Activated naive CD4-positive, alpha-beta T cell treated with anti-CD3 and anti-CD28 coated beads, Interleukin-2, amount 50 U/mL, for 24 hours (primary cell): Measurements from ENCODE around the gene TTC21A.

Experiments
- H3K27ac Mint-ChIP-seq: one replicate; pipeline ENCODE4 v1.8.0; 2021; ENCODE audit warnings: mild to moderate bottlenecking, mixed read lengths
- H3K27me3 Mint-ChIP-seq: one replicate; pipeline ENCODE4 v1.8.0; 2021; ENCODE audit warnings: mixed read lengths
- H3K36me3 Mint-ChIP-seq: one replicate; pipeline ENCODE4 v1.8.0; 2021; ENCODE audit warnings: mixed read lengths
- H3K4me1 Mint-ChIP-seq: one replicate; pipeline ENCODE4 v1.8.0; 2021; ENCODE audit warnings: mixed read lengths
- H3K4me3 Mint-ChIP-seq: one replicate; pipeline ENCODE4 v1.8.0; 2021; ENCODE audit warnings: mild to moderate bottlenecking, mixed read lengths
- H3K9me3 Mint-ChIP-seq: one replicate; pipeline ENCODE4 v1.8.0; 2021; ENCODE audit warnings: mixed read lengths

Gene TTC21A

GRCh38 chr3:39104961-39105686, 2.4 kb upstream of the TTC21A start:
- H3K27me3 Mint-ChIP-seq = no peaks in the 10 kb centered on the region
- H3K4me3 Mint-ChIP-seq = no peak overlapping the region
- H3K9me3 Mint-ChIP-seq = no peaks in the 10 kb centered on the region
- H3K36me3 Mint-ChIP-seq = no peaks in the 10 kb centered on the region
- H3K4me1 Mint-ChIP-seq = peaks cover 61% of the 10 kb centered on the region
- H3K27ac Mint-ChIP-seq = peak overlapping the region; percentile 80

GRCh38 chr3:39105687-39106063, 1.8 kb upstream of the TTC21A start:
- Mint-ChIP-seq H3K4me1 (peaks cover 61% of the 10 kb centered on the region), H3K27ac (peak overlapping the region; percentile 80), H3K4me3 (peak overlapping the region; percentile 89), H3K36me3 (no peaks in the 10 kb centered on the region), H3K9me3 (no peaks in the 10 kb centered on the region), H3K27me3 (no peaks in the 10 kb centered on the region)

GRCh38 chr3:39106281-39106811, 1.1 kb upstream of the TTC21A start:
- H3K9me3 Mint-ChIP-seq = no peaks in the 10 kb centered on the region
- peak overlapping the region; percentile 62 for H3K27ac Mint-ChIP-seq
- no peaks in the 10 kb centered on the region for H3K27me3 Mint-ChIP-seq
- H3K36me3 Mint-ChIP-seq = no peaks in the 10 kb centered on the region
- H3K4me3 Mint-ChIP-seq = peak overlapping the region; percentile 89
- H3K4me1 Mint-ChIP-seq = peaks cover 58% of the 10 kb centered on the region

GRCh38 chr3:39106851-39107387, 561 bp upstream of the TTC21A start:
- no peaks in the 10 kb centered on the region for H3K36me3 Mint-ChIP-seq
- H3K4me3 Mint-ChIP-seq = peak overlapping the region; percentile 89
- peak overlapping the region; percentile 62 for H3K27ac Mint-ChIP-seq
- H3K9me3 Mint-ChIP-seq = no peaks in the 10 kb centered on the region
- peaks cover 57% of the 10 kb centered on the region for H3K4me1 Mint-ChIP-seq
- no peaks in the 10 kb centered on the region for H3K27me3 Mint-ChIP-seq

- H3K9me3 Mint-ChIP-seq = no peaks in the 10 kb centered on the region
- H3K36me3 Mint-ChIP-seq = no peaks in the 10 kb centered on the region
- H3K4me1 Mint-ChIP-seq = peaks cover 43% of the 10 kb centered on the region
- peak overlapping the region; percentile 89 for H3K4me3 Mint-ChIP-seq
- no peaks in the 10 kb centered on the region for H3K27me3 Mint-ChIP-seq
- peak overlapping the region; percentile 44 for H3K27ac Mint-ChIP-seq
These were observed 775 bp downstream of the TTC21A start for GRCh38 chr3:39108200-39108710.

GRCh38 chr3:39109086-39109485, 1.6 kb downstream of the TTC21A start:
- Mint-ChIP-seq H3K27ac (peak overlapping the region; percentile 73), H3K9me3 (no peaks in the 10 kb centered on the region), H3K4me1 (peaks cover 37% of the 10 kb centered on the region), H3K36me3 (no peaks in the 10 kb centered on the region), H3K27me3 (no peaks in the 10 kb centered on the region), H3K4me3 (peak overlapping the region; percentile 89)

GRCh38 chr3:39110041-39110639, 2.7 kb downstream of the TTC21A start:
- Mint-ChIP-seq H3K27ac (no peak overlapping the region), H3K36me3 (no peaks in the 10 kb centered on the region), H3K4me1 (peaks cover 33% of the 10 kb centered on the region), H3K4me3 (no peak overlapping the region), H3K9me3 (no peaks in the 10 kb centered on the region), H3K27me3 (no peaks in the 10 kb centered on the region)

- H3K27me3 Mint-ChIP-seq = no peaks in the 10 kb centered on the region
- H3K9me3 Mint-ChIP-seq = no peaks in the 10 kb centered on the region
- peaks cover 16% of the 10 kb centered on the region for H3K4me1 Mint-ChIP-seq
- no peak overlapping the region for H3K27ac Mint-ChIP-seq
- no peaks in the 10 kb centered on the region for H3K36me3 Mint-ChIP-seq
- H3K4me3 Mint-ChIP-seq = no peak overlapping the region
These were observed 4.6 kb downstream of the TTC21A start for GRCh38 chr3:39112113-39112512.

- no peak overlapping the region for H3K27ac Mint-ChIP-seq
- no peaks in the 10 kb centered on the region for H3K9me3 Mint-ChIP-seq
- no peaks in the 10 kb centered on the region for H3K27me3 Mint-ChIP-seq
- peaks cover 16% of the 10 kb centered on the region for H3K4me1 Mint-ChIP-seq
- H3K4me3 Mint-ChIP-seq = no peak overlapping the region
- no peaks in the 10 kb centered on the region for H3K36me3 Mint-ChIP-seq
These were observed 5.1 kb downstream of the TTC21A start for GRCh38 chr3:39112535-39112934.

GRCh38 chr3:39113291-39113690, 5.8 kb downstream of the TTC21A start:
- H3K9me3 Mint-ChIP-seq = no peaks in the 10 kb centered on the region
- peaks cover 9% of the 10 kb centered on the region for H3K4me1 Mint-ChIP-seq
- no peaks in the 10 kb centered on the region for H3K27me3 Mint-ChIP-seq
- no peaks in the 10 kb centered on the region for H3K36me3 Mint-ChIP-seq
- no peak overlapping the region for H3K27ac Mint-ChIP-seq
- H3K4me3 Mint-ChIP-seq = no peak overlapping the region

GRCh38 chr3:39114456-39114855, 7.0 kb downstream of the TTC21A start:
- Mint-ChIP-seq H3K27ac (no peak overlapping the region), H3K27me3 (no peaks in the 10 kb centered on the region), H3K4me3 (no peak overlapping the region), H3K9me3 (no peaks in the 10 kb centered on the region), H3K36me3 (no peaks in the 10 kb centered on the region), H3K4me1 (no peaks in the 10 kb centered on the region)

GRCh38 chr3:39115870-39116269, 8.4 kb downstream of the TTC21A start:
- Mint-ChIP-seq H3K4me1 (no peaks in the 10 kb centered on the region), H3K4me3 (no peak overlapping the region), H3K36me3 (no peaks in the 10 kb centered on the region), H3K9me3 (no peaks in the 10 kb centered on the region), H3K27me3 (no peaks in the 10 kb centered on the region), H3K27ac (no peak overlapping the region)

GRCh38 chr3:39118079-39118478, 10.6 kb downstream of the TTC21A start:
- Mint-ChIP-seq H3K27me3 (no peaks in the 10 kb centered on the region), H3K4me3 (no peak overlapping the region), H3K27ac (no peak overlapping the region), H3K36me3 (no peaks in the 10 kb centered on the region), H3K9me3 (no peaks in the 10 kb centered on the region), H3K4me1 (no peaks in the 10 kb centered on the region)

- Mint-ChIP-seq H3K9me3 (no peaks in the 10 kb centered on the region), H3K27me3 (no peaks in the 10 kb centered on the region), H3K36me3 (no peaks in the 10 kb centered on the region), H3K27ac (no peak overlapping the region), H3K4me3 (no peak overlapping the region), H3K4me1 (no peaks in the 10 kb centered on the region)
These were observed 11.6 kb downstream of the TTC21A start for GRCh38 chr3:39118931-39119660.

- peaks cover 2% of the 10 kb centered on the region for H3K4me1 Mint-ChIP-seq
- H3K27ac Mint-ChIP-seq = no peak overlapping the region
- no peaks in the 10 kb centered on the region for H3K27me3 Mint-ChIP-seq
- no peaks in the 10 kb centered on the region for H3K36me3 Mint-ChIP-seq
- H3K4me3 Mint-ChIP-seq = no peak overlapping the region
- no peaks in the 10 kb centered on the region for H3K9me3 Mint-ChIP-seq
These were observed 14.1 kb downstream of the TTC21A start for GRCh38 chr3:39121621-39122020.
